Activated gamma-delta T cell (primary cell): ENCODE data around the gene IGSF9B.

Experiments
- DNase-seq: peaks from one replicate; lab custom pipeline; 2025; lab: John Stamatoyannopoulos, UW

The IGSF9B gene

DNA sequence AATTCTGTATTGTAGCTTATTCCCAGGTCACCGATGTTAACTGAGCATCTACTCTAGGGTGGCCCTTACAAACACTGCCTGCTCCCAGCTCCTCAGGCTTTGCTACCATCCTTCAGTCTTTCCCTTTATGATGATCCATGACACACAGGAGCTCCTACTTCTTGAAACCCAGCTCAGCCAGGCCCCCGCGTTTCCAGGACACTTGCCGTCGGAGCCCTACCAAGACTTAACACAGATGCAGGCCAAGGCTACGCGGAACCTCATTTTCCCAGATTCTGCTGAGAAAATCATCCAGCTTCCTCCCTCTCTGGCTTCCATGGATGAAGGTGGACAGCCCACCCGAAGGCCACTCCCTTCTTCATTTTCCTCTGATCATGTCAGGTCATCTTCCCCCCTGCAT lies 18.6 kb downstream of the IGSF9B start:
- no peak for DNase-seq

DNA sequence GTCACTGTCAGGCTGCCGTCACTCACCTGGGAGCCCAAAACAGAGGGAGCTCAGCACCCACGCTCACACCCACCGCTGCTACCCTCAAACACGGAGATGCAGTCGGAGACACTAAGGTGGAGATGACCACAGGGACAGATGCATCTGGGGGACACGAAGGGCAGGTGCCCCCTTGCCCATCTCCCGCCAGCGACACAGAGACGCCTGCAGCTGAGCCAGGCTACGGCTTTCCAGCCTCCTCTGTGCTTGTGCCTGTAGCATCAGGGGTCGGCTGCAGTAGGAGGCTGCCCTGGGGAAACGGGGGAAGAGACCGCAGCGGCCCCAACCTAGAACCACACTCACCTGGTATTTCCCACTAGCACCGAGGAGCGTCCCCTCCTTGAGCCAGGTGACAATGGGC lies 19.3 kb downstream of the IGSF9B start:
- DNase-seq = no peak

DNA sequence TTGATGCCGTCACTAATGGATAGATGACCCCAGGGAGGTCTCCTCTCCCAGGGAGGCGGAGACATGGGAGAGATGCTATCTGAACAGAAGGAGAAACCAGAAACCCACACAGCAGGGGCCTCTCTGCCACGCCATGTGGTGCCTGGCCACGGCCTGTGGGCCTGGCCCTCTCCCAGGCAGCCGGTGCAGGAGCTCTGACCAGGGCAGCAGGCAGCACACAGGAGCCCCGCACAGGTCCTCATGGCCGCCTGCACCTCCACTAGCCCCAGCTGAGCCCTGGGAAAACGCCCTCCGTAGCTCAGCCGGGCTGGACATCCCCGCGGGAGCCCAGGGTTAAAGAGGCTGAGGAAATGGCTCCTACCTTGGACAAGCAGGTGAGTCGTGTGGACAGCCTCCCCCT lies 19.8 kb downstream of the IGSF9B start:
- DNase-seq = no peak

DNA sequence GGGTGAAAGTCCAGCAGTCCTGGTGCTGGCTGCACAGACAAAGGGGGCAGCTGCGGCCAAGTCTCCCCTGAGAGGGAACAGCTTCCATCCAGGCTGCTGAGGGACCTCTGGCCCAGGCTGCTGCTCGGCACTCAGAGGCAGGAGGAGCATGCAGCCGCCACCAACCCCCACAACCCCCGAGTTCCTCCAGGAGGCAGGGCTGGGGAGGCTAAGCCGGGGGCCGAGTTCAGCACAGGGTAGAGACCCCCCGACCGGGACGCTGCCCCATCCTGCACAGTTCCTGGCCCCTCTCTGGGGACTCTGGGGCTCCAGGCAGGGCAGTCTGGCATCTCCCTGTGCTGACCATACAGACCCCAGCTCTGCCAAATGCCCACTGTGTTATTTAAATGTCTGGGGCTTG lies 20.2 kb downstream of the IGSF9B start:
- no peak for DNase-seq

DNA sequence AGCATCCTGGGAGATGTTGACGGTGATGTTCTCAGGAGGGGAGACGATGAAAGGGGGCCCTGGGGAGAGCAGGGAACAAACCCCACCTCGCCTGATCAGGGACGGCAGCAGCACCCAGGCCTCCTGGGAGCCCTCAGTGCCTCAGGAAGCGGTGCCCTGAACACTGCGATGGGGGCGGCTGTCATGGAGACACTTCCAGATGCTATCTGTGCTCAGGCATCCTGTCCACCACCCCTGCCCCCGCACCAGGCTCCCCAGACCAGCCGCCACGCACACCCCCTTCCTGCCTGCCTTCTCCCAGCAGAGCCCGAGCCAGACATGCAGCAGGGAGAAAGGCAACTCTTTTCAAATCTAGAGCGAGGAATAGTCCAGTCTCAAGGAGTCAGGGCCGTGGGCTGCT lies 20.6 kb downstream of the IGSF9B start:
- DNase-seq = no peak

DNA sequence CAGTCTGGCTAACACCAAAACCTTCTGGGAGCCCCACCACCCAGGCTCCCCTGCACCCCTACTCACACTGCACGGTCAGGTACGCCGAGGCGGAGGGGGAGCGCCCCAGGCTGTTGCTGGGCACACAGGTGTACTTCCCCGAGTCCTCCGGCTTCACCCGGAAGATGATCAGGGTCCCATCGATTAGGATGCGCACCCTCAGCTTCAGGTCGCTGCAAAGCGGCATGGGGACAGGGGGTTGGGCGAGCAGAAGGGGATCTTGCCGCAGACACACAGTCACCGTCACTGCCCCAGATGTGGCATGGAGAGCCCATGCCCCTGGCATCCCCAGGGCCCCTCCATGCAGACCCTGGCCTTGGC lies 21.2 kb downstream of the IGSF9B start:
- DNase-seq = no peak

DNA sequence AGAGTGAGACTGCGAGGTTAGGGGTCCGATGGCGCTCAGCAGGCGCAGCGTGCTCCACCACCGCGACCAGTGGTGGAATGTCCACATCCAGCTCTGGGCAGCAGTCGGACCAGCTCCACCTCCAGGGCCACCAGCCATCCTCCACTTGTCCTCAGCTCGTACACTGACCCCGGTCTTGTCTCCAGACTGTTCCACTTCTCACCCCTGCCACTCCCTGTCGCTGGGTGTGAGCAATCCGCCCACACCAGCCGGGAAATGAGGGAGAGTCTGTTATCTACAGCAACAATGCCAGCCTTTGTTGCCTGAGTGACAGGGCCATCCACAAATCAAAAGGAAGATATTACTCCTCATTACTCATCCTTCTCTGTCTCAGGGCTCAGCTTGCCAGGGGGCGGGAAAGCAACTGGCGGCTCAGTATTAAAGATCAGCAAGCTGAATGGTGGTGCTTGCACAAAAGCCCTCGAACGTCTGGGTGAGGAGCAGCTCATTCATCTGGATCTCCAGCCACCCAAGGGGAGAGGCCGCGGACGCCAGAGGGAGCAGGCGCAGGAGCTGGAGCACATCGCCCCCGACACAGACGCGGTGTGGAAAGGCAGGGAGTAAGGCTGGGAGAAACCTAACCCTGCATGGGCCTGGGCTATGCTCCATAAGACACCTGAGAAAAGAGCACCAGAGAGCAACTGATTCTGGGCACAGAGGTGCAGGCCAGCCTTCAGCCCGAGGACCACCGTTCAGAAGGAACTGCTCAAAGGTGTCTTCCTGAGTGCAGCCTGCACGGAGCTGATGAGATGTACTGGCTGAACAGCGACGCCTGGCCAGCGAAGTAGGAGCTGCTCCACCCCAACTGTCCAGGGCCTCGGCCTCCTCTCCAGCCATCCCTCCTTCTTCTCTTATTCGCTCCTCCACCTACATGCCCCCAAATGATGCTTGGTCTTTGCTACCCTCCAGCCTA lies 21.9 kb downstream of the IGSF9B start:
- DNase-seq = no peak

DNA sequence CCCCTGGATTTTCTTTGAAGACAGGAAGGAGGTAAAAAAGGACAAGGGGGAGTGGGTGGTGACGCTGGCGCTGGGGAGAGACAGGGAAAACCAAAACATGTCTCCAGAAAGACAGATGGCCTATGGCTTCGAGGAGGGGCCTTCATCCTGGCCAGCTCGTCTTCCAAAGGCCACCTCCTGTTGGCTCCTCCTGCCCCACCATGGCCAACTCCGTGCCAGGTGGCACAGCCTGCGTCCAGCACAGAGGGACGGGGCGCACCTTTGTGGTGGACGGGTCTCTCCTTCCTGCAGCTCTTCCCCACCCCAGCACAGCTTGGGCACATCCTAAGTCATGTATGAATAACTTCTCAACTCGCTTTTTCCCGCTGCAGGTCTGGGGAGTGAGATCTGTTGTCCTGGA lies 22.7 kb downstream of the IGSF9B start:
- no peak for DNase-seq

DNA sequence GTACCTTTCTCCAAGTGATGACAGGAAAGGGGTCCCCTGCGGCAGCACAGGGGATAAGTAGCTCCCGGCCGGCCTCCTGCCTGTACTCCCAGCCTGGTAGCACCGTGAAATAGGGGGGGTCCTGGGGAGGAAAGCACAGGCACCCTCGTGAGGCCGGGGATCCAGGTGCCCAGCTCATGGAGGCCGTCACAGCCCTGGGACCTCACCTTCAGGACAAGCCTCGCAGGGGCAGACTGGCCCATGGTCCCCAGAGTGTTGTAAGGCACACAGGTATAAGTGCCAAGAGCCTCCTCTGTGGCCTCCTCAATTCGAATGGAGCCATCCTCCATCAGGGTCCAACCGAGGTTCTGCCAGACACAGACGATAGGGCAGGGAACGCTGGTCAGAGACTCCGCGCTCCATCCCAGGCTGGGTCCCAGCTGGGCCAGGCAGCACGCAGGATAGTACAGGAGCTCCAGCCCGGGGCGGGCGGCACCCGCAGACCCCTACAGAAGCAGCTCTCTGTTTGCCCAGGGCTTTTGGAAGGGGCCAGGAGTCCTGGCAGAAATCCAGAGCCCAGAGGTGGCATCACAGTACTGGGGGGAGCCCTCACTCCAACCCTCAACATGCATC lies 25.2 kb downstream of the IGSF9B start:
- DNase-seq = no peak

DNA sequence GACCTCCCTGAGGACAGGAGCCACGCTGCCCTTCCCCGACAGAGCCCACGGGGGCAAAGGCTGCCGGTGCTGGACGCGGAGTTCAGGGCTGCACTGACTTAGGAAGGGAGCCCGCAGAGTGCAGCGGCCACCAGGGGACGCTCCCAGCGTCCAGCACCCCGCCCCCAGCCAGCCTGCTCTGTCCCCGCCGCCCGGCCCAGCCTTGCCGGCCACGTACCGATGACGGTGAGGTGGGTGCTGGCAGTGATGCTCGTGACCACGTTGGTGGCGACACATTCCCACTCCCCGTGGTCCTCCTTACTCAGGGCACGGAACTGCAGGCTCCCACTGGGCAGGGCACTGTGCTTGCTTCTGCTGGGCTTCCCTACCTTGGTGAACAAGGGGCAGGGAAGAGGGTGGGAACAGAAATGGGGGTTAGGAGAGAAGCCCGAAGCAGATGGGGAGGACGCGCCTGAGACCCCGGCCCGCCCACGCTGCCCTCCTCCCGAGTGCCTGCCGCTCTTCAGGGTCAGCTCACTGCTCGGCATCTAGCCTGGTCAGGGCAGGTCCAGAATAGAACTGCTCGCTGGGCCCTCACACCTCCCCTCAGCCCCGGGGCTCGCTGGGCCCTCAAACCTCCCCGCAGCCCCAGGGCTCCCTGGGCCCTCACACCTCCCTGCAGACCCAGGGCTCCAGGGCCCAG lies 25.9 kb downstream of the IGSF9B start:
- DNase-seq = no peak

DNA sequence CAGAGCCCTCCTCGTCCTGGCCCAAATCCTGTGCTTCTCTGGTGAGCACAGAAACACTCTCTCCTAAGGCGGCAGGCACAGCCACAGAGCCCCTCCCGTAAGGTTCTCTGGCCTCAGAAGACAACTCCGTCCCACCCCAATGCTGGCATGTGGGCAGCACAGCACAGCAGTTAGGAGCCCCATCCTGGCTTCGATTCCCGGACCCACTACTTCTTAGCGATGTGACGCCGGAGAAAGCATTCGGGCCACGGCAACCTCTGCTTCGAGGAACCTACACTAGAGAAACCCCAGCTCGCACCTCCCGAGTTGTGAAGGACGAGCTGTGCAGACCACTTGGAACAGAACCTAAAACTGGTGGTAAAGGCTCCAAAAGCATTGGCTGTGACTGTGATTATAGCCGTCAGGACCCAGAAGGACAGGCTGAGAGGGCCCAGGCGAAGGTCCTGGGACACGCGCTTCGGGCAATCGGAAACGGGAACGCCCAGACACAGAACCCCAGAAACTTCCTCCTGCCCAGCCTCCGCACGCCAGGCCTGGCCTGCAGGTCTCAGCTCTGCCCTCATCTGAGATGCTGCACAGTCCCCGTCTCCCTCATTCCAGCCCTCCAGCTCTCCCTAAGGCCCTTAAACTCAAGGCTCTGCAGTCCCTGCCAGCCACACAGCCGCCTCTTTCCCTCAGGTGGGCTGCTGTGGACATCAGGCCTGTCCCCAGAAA lies 26.6 kb downstream of the IGSF9B start:
- no peak for DNase-seq

DNA sequence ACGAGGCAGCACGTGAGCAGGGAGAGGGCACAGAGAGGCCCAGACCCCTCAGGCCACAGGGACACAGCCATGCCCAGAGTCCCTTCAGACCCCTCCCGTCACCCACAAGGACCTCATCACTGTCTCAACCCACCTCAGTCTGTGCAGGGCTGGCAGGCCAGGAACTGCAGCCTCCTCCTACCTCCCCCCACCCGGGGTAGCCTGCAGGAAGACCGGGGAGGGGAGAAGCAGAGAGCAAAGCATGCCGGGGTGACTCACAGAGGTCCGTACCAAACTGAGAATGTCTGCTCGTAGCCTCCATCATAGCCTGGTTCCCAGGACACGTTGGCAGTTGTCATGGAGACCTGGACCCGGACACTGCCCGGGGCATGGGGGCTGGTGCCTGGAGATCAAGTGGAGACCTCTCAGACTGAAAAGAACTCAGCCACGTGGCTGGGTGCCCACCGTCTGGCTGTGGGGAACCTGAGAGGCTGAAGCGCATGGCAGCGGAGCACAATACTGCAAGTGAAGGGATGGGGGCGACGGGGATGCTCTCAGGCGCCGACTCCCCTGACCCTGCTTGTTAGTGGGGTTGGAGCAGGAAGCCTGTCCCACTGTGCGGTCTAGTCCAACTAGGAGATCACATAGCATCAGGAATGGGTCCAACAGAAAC lies 27.2 kb downstream of the IGSF9B start:
- no peak for DNase-seq

DNA sequence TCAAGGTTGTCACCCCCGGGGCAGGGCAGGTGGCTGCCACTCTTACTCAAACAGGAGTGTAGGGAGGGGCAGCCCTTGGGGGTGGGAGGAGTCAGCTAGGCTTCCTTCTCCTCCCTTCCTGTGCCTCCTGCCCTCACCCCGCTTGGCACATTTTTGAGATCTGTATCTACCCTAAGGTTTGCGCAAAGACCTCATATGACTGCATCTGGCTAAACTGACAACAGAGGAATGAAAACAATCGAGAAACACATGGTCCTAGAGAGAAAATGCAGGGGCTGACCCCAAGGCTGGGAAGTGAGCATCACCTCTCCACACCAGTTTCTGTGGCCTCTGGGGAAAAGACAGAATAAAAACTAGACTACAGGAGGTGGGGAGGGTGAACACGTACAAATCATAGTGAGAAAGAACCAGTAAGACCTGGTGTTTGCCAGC lies 28.1 kb downstream of the IGSF9B start:
- DNase-seq = no peak

DNA sequence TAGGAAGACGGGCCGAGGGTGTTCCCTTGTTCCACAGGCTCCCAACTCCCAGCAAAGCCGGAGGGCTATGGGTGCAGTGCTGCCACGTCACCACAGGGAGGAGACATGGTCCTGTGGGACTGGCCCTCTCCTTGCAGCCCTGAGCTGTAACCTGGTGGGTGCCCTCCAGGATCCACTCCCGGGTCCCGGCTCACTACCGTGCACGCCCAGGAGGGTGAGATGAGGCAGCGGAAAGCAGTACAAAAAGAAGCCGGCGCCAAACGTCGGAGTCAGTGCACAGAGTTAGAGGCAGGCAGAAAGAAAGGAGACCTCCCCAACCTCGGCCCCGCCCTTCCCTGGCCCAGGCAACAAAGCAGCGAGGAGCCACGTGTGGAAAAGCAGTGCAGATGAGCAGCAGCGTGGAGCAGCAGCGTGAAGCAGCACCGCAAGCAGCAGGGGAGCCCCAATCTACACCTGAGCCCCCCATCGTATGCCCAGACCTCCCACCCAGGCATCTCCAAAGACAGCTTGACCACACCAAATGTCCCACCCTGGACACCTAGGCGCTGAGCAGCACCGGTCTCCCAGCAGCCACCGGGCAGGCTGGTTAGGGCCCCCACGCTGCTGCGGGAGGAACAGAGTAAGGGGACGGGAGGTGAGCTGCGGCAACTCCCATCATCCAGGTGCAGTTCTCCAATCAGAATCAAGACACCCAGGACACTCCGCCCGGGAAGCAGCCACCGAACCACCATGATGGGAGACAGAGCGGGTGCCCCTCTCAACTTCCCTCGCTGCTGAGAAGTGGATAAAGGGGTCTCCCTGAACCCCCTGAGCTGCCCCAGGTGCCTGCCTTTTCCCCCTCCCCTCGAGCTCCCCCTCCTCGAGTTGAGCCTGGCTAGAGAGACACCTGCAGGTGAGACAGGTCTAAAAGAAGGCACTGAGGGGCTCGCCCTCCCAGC lies 28.8 kb downstream of the IGSF9B start:
- DNase-seq = no peak

DNA sequence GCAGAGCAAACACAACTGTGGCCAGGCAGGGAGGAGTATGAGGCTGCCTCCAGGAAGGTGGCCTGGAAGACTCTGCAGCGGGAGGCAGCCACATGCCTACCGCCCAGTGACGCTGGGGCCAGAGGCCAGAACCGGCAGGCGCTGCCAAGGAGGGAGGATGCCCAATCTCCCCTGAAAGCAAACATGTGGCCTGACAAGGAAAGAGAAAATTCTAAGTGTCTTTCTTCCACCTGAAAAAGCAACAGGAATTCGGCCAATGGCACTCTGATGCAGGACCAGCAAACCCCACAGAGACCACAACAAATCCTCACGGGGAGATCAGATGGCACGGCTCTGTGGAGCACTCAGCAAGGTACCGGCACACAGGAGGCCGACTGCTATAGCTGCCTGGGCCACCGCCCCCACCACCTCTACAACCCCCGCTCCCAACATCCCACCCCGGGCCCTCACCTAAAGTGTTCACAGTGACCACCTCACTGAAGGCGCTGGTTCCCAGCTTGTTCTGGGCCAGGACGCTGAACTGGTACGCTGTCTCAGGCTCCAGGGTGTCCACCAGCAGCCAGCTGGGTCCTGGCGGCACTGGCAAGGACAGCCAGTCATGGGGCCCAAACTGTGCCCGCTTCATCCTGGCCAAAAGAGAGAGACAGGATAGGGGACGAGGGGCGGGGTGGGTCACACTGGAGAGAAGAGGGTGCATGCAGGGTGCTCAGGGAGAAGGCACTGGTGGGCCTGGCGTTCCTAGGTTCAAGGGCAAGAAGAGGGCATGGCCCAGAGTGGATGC lies 30.1 kb downstream of the IGSF9B start:
- DNase-seq = no peak

DNA sequence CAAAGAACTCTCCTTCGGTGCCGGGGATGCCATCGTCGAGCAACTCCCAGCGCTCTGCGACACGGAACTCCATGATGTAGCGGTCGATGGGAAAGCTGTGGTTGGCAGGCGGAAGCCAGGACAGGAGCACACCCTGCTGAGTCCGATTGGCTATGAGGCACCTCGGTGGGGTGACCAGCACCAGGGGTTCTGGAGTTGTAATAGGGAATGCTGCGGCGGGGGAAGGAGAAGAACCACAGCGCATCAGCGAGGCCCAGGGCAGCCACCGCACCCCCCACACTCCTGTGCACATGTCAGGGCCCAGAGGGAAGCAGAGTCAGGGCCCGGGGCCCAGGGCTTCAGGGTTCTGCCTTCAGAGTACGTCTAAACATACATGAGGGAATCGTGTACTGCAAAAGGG lies 31.0 kb downstream of the IGSF9B start:
- no peak for DNase-seq

DNA sequence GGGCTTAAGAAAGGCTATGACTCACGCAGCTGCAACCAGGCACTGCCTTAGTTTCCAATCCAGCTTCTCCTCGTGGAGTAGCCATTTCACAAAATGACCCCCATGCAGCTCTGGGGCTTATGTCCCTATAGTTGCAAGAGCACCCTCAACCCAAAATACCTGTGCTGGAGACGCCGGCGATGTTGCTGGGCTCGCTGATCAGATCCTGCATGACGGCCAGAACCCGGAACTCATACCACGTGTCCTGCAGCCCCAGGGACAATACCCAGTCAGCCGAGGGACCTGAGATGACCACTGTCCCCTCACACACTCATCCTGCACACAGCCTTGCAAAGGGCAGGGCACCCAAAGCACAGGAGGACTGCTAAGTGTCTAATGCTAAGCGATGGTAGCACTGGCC lies 32.1 kb downstream of the IGSF9B start:
- no peak for DNase-seq

DNA sequence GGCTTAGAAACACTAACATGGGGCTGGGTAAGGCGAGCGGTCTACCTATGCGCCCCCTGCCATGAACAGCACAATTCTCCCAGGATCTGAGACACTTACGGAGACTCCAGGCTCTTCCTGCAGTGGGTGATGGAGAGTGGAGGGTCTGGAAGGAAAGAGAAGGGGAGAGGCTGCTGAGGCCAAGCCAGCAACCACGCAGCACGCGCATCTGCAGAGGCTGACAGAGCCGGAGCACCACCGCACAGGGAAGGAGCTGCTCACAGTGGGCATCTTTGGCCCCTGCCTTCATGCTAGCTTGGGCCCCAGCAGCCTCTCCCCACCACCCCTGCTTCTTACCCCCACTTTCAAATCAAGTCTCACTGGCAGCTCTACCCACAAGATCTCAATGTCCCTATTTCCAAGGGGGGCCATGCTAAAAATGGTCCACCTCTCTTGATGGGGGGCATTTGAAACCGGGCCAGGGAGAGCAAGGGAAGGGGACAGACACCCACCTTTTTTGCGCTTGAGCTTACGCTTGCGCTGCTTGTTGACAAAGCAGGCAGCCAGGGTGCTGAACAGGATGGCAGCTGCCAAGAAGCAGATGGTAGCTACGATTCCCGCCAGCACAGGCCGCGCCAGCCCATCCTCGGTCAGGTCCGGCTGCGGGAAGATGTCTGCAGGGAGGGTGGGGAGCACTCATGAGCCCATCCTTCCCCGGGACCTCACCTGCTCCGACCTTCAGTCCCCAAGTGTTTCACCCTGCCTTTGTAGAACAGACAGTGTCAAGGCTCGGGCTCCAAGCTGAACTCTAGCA lies 34.5 kb downstream of the IGSF9B start:
- no peak for DNase-seq

DNA sequence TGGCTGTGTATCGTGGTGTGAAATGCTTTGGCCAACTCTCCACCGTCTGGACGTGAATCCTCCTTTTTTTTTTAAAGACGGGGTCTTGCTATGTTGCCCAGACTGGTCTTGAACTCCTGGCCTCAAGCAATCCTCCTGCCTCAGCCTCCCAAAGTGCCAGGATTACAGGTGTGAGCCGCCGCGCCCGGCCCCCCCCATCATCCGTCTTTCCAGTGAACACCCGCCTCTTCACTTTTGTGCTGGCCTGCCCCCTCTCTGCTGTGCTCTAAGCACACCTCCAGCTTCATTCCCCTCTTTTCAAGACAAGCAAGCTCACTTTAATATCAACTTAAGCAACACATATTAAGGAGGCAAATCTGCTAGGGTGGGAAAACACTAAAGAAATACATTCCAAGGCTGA lies 35.3 kb downstream of the IGSF9B start:
- DNase-seq = no peak
